Amygdala (tissue), 56 donors: ENCODE data around the gene CD200.
"Not testable (repeated sequence)": the region's sequence is repeated elsewhere in the genome, so short reads cannot be mapped to it uniquely, and the experiment has no call there.

Experiments used
- DNase-seq, 56 donors: peaks; one replicate each; lab custom pipeline; 2025; lab: John Stamatoyannopoulos, UW

Gene CD200

GRCh38 chr3:112404924-112405549 lies 72.1 kb downstream of the CD200 start:
- not testable (repeated sequence) for DNase-seq

GRCh38 chr3:112405845-112406244 lies 72.9 kb downstream of the CD200 start:
- DNase-seq: no peak

- no peak for DNase-seq
Observed at GRCh38 chr3:112407214-112407887, 74.4 kb downstream of the CD200 start.

- DNase-seq: no peak
Observed at GRCh38 chr3:112407888-112408702, 75.1 kb downstream of the CD200 start.

- no peak for DNase-seq
Observed at GRCh38 chr3:112409041-112409440, 76.1 kb downstream of the CD200 start.

GRCh38 chr3:112411425-112411824 lies 78.5 kb downstream of the CD200 start:
- DNase-seq: no peak
